ENCODE results near the gene PHF12.

Gene PHF12

GRCh38 chr17:28959471-28959871 lies 8.2 kb upstream of the PHF12 start:
- Histone ChIP-seq H3K36me3 (ENCODE audit: control insufficient read depth, insufficient read depth, low read length, severe bottlenecking) (no peaks in the 10 kb centered on the region), H3K4me1 (ENCODE audit: control insufficient read depth, insufficient read depth, low read length) (no peaks in the 10 kb centered on the region), H3K4me3 (ENCODE audit: low read length) (no peak overlapping the region), H3K9ac (ENCODE audit: low read length) (no peak overlapping the region), H3K27me3 (replicated peaks; ENCODE audit: control insufficient read depth, insufficient read depth, low read length) (peaks cover 31% of the 10 kb centered on the region), H3K9me3 (ENCODE audit: control insufficient read depth, low read length) (no peaks in the 10 kb centered on the region)
- no peak for DNase-seq (ENCODE audit: low read depth)

DNA sequence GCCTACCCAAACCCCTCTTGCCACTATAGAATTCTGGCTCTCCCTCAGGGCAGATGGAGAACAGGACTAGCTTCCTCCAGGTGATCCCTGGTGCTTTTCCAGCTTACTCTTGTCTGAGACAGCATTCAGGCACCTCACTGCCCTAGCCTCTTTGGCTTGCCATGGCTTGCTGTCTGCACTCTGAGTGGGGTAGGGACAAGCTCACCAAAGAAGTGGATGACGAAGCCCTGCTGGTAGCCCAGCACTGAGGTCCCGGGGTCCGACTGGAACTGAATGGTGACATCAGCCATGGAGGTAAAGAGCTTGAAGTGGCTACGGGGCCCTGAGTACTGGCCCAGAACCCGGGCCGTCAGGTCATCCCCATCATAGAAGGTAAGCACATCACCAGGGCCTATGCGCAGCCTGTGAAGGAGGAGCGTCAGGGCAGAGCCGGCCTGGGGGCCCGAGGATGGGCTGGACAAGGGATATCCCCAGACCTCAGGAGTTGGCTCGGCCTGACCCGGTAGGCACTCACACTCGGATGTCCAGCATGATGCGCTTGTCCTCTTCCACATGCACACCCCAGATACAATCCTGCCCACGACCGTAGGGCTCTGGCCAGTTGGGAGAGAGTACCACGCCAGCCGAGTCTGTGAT lies 7.6 kb upstream of the PHF12 start:
- no peaks in the 10 kb centered on the region for H3K4me1 ChIP-seq (ENCODE audit: control insufficient read depth, insufficient read depth, low read length)
- H3K4me3 ChIP-seq (ENCODE audit: low read length) = no peak overlapping the region
- no peak overlapping the region for H3K9ac ChIP-seq (ENCODE audit: low read length)
- H3K36me3 ChIP-seq (ENCODE audit: control insufficient read depth, insufficient read depth, low read length, severe bottlenecking) = no peaks in the 10 kb centered on the region
- peaks cover 31% of the 10 kb centered on the region for H3K27me3 ChIP-seq (replicated peaks; ENCODE audit: control insufficient read depth, insufficient read depth, low read length)
- no peak for DNase-seq (ENCODE audit: low read depth)
- no peaks in the 10 kb centered on the region for H3K9me3 ChIP-seq (ENCODE audit: control insufficient read depth, low read length)

- Histone ChIP-seq H3K4me3 (ENCODE audit: low read length) (no peak overlapping the region), H3K36me3 (ENCODE audit: control insufficient read depth, insufficient read depth, low read length, severe bottlenecking) (no peaks in the 10 kb centered on the region), H3K27me3 (replicated peaks; ENCODE audit: control insufficient read depth, insufficient read depth, low read length) (peaks cover 22% of the 10 kb centered on the region), H3K9me3 (ENCODE audit: control insufficient read depth, low read length) (no peaks in the 10 kb centered on the region), H3K9ac (ENCODE audit: low read length) (no peak overlapping the region), H3K4me1 (ENCODE audit: control insufficient read depth, insufficient read depth, low read length) (peaks cover 2% of the 10 kb centered on the region)
- no peak for DNase-seq (ENCODE audit: low read depth)
Observed at GRCh38 chr17:28957992-28958355, 6.7 kb upstream of the PHF12 start.

DNA sequence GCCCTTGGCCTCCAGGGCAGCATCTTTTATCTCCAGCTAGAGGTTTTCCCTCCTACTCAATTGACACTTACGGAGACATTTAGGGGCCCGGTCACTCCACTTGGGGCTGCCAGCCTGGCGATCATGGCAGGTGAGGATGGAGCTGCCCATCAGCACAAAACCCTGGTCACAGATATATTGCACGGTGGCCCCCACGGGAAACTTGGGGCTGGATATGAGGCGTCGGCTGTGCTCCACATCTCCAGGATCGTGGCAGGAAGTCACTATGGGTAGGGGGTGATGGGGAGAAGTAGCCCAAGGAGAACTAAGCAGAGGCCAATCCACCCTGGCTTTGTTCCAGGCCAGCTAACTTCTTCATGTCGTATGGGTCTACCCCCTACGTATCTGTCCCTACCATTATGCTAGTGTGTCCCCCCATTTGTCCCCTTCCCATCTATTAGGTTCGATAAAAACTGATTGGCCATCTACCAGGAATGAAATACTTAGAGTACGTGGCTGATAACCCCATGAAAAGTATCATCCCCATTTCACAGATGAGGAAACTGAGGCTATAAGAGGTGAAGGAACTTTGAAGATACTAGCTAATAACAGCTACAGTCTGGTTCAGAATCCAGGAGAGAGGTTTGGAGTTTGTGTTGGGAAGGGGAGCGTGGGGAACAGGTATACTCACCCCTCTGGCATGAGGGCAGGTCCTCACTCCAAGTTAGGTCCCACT lies 6.1 kb upstream of the PHF12 start:
- no peaks in the 10 kb centered on the region for H3K36me3 ChIP-seq (ENCODE audit: control insufficient read depth, insufficient read depth, low read length, severe bottlenecking)
- no peak for DNase-seq (ENCODE audit: low read depth)
- H3K4me1 ChIP-seq (ENCODE audit: control insufficient read depth, insufficient read depth, low read length) = peaks cover 6% of the 10 kb centered on the region
- H3K9ac ChIP-seq (ENCODE audit: low read length) = no peak overlapping the region
- no peak overlapping the region for H3K4me3 ChIP-seq (ENCODE audit: low read length)
- peaks cover 22% of the 10 kb centered on the region for H3K27me3 ChIP-seq (replicated peaks; ENCODE audit: control insufficient read depth, insufficient read depth, low read length)
- H3K9me3 ChIP-seq (ENCODE audit: control insufficient read depth, low read length) = no peaks in the 10 kb centered on the region

GRCh38 chr17:28956861-28957260 lies 5.5 kb upstream of the PHF12 start:
- no peak for DNase-seq (ENCODE audit: low read depth)
- Histone ChIP-seq H3K9ac (ENCODE audit: low read length) (no peak overlapping the region), H3K4me3 (ENCODE audit: low read length) (no peak overlapping the region), H3K27me3 (replicated peaks; ENCODE audit: control insufficient read depth, insufficient read depth, low read length) (peaks cover 17% of the 10 kb centered on the region), H3K9me3 (ENCODE audit: control insufficient read depth, low read length) (no peaks in the 10 kb centered on the region), H3K36me3 (ENCODE audit: control insufficient read depth, insufficient read depth, low read length, severe bottlenecking) (no peaks in the 10 kb centered on the region), H3K4me1 (ENCODE audit: control insufficient read depth, insufficient read depth, low read length) (peaks cover 6% of the 10 kb centered on the region)

DNA sequence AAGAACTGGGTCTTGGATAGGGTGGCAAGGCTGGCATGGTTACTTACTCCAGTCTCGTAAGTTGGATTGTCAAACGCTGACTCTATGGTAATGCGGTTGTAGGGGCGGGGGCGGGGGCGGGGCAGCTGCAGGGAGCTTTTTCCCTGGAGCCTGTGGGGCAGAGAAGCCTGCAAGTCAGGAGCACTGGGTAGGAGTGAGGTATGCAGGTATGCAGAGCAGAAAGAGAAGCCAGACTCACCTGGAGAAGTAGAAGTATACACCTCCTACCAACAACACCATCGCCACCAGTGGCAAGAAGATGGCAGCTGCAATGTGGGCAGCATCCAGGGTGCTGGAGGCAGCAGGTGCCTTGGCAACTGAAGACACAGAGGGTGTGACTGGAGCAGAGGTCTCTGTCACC lies 4.8 kb upstream of the PHF12 start:
- no peak for DNase-seq (ENCODE audit: low read depth)
- peaks cover 10% of the 10 kb centered on the region for H3K27me3 ChIP-seq (replicated peaks; ENCODE audit: control insufficient read depth, insufficient read depth, low read length)
- peaks cover 6% of the 10 kb centered on the region for H3K4me1 ChIP-seq (ENCODE audit: control insufficient read depth, insufficient read depth, low read length)
- no peak overlapping the region for H3K4me3 ChIP-seq (ENCODE audit: low read length)
- no peak overlapping the region for H3K9ac ChIP-seq (ENCODE audit: low read length)
- H3K36me3 ChIP-seq (ENCODE audit: control insufficient read depth, insufficient read depth, low read length, severe bottlenecking) = no peaks in the 10 kb centered on the region
- no peaks in the 10 kb centered on the region for H3K9me3 ChIP-seq (ENCODE audit: control insufficient read depth, low read length)

- DNase-seq (ENCODE audit: low read depth) = no peak
- H3K9me3 ChIP-seq (ENCODE audit: control insufficient read depth, low read length) = no peaks in the 10 kb centered on the region
- no peaks in the 10 kb centered on the region for H3K36me3 ChIP-seq (ENCODE audit: control insufficient read depth, insufficient read depth, low read length, severe bottlenecking)
- peaks cover 6% of the 10 kb centered on the region for H3K4me1 ChIP-seq (ENCODE audit: control insufficient read depth, insufficient read depth, low read length)
- no peak overlapping the region for H3K4me3 ChIP-seq (ENCODE audit: low read length)
- H3K9ac ChIP-seq (ENCODE audit: low read length) = no peak overlapping the region
- peaks cover 2% of the 10 kb centered on the region for H3K27me3 ChIP-seq (replicated peaks; ENCODE audit: control insufficient read depth, insufficient read depth, low read length)
Observed at GRCh38 chr17:28955408-28955807, 4.1 kb upstream of the PHF12 start.

- Histone ChIP-seq H3K9me3 (ENCODE audit: control insufficient read depth, low read length) (no peaks in the 10 kb centered on the region), H3K36me3 (ENCODE audit: control insufficient read depth, insufficient read depth, low read length, severe bottlenecking) (no peaks in the 10 kb centered on the region), H3K27me3 (replicated peaks; ENCODE audit: control insufficient read depth, insufficient read depth, low read length) (no peaks in the 10 kb centered on the region), H3K4me1 (ENCODE audit: control insufficient read depth, insufficient read depth, low read length) (peaks cover 6% of the 10 kb centered on the region), H3K9ac (ENCODE audit: low read length) (no peak overlapping the region), H3K4me3 (ENCODE audit: low read length) (no peak overlapping the region)
- DNase-seq (ENCODE audit: low read depth) = no peak
Observed at GRCh38 chr17:28954886-28955285, 3.6 kb upstream of the PHF12 start.

DNA sequence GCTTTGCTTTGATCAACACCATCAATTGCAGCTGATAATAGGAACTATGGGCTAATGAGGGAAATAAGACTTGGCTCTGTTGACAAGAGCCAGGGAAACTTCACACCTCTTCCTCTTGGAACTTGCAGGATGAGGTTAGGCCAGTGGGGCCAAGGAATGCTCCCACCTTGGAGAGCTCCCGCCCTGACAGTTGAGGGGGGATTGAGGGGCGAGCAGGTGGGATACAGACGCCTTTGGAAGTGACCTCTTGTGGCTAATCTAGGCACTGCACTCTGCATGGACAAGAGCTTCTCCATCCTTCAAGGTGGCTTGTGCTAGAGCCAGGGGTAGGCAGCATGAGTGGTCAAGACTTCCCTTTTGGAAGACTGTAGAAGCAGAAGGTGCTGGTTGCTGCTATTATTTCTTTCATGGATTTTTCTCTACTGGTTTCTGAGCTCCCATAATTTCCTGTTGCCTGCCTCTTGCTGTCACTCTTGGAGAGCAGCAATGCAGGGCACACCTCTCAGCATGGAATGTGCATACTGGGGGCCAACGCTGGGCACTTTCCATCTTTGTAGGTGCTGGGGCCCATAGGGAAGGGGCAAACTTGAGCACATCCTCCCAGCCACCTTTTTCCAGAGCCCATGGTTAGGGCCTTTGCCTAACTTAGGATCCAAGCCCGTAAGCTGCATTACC lies 2.3 kb upstream of the PHF12 start:
- DNase-seq (ENCODE audit: low read depth) = peak; percentile 76
- H3K36me3 ChIP-seq (ENCODE audit: control insufficient read depth, insufficient read depth, low read length, severe bottlenecking) = no peaks in the 10 kb centered on the region
- no peaks in the 10 kb centered on the region for H3K9me3 ChIP-seq (ENCODE audit: control insufficient read depth, low read length)
- H3K9ac ChIP-seq (ENCODE audit: low read length) = no peak overlapping the region
- H3K4me3 ChIP-seq (ENCODE audit: low read length) = no peak overlapping the region
- peaks cover 6% of the 10 kb centered on the region for H3K4me1 ChIP-seq (ENCODE audit: control insufficient read depth, insufficient read depth, low read length)
- no peaks in the 10 kb centered on the region for H3K27me3 ChIP-seq (replicated peaks; ENCODE audit: control insufficient read depth, insufficient read depth, low read length)

DNA sequence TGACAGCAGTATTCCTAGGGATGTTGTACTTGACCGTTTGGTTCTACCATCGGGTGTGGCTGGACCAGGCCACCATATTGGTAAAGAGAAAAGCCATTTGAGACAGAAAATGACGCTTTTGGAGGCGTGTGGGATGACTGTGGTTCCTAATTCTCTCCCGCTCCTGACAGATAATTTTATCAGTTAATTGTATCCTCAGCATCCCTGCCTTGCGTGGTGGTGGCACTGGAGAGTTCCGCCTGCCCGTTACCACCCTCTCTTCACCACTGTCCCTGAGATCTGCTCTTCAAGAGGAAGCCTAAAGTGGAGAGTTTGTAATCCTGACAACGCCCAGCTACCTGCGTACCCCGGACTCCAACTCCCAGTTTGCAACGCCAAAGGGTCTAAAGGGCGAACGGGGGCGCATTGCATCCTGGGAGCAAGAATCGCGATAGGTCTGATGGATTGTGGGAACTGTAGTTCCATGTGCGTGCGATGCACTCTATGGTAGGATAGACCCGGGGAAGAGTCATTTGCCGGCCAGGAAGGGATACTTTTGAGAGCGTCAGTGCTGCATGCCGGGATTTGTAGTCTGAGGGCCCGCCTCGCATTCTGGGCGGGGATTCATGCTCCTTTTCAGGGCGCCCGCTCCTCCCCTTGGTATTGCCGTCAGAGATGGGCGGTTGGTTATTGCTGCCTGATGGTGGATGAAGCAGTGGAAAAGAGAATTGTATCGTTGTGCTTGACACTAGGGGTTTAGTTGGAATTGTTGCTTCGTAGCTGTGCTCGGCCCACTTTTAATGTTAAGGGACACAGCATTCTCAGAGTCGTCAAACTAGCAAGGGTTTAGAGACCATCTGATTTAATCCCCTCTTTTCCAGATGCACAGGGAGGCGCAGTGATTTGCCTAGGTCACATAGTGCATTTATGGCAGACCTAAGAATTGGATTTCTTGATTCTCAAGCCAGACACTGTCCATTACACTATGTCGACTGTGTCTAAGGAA lies 965 bp upstream of the PHF12 start:
- no peaks in the 10 kb centered on the region for H3K27me3 ChIP-seq (replicated peaks; ENCODE audit: control insufficient read depth, insufficient read depth, low read length)
- peak overlapping the region; percentile 88 for H3K4me3 ChIP-seq (ENCODE audit: low read length)
- peaks cover 18% of the 10 kb centered on the region for H3K4me1 ChIP-seq (ENCODE audit: control insufficient read depth, insufficient read depth, low read length)
- no peaks in the 10 kb centered on the region for H3K9me3 ChIP-seq (ENCODE audit: control insufficient read depth, low read length)
- H3K9ac ChIP-seq (ENCODE audit: low read length) = peak overlapping the region; percentile 91
- DNase-seq (ENCODE audit: low read depth) = peak; percentile 100
- H3K36me3 ChIP-seq (ENCODE audit: control insufficient read depth, insufficient read depth, low read length, severe bottlenecking) = no peaks in the 10 kb centered on the region
